Neural crest cell (in vitro differentiated cells): ENCODE data around the gene GRB14. TPM values are rescaled to one million over a fixed set of nuclear protein-coding genes. Genes with fewer than 3 reads are reported as not detected.

Experiments used
- DNase-seq: peaks from one replicate; pipeline ENCODE4 v3.0.0; 2021; ENCODE audit warnings: low read depth, mixed read lengths, low spot score
- H3K27ac Mint-ChIP-seq: one replicate; pipeline ENCODE4 v1.8.0; 2021; ENCODE audit warnings: mild to moderate bottlenecking, mixed read lengths; ENCODE audit not compliant: unreplicated experiment
- H3K27me3 Mint-ChIP-seq: 2 replicates; pipeline ENCODE4 v1.8.0; 2021; ENCODE audit warnings: low read depth, mild to moderate bottlenecking, mixed read lengths
- H3K36me3 Mint-ChIP-seq: 2 replicates; pipeline ENCODE4 v1.8.0; 2021; ENCODE audit warnings: low read depth, mild to moderate bottlenecking, mixed read lengths
- H3K4me1 Mint-ChIP-seq: 2 replicates; pipeline ENCODE4 v1.8.0; 2021; ENCODE audit warnings: mixed read lengths
- H3K4me3 Mint-ChIP-seq: one replicate; pipeline ENCODE4 v1.8.0; 2021; ENCODE audit warnings: mild to moderate bottlenecking, mixed read lengths
- H3K9me3 Mint-ChIP-seq: 2 replicates; pipeline ENCODE4 v1.8.0; 2021; ENCODE audit warnings: mixed read lengths
- total RNA-seq: library from RNA; stranded (reverse); gene quantifications from 2 replicates; pipeline ENCODE4 v1.2.1, GENCODE V29; 2021
- TF ChIP-seq, protein P1 (sequence below): fragments of 200-600 bp; sonication (generic); conservative IDR thresholded peaks from 2 replicates; pipeline ENCODE4 v1.5.0; 2021; ENCODE audit warnings: antibody characterized with exemption, mild to moderate bottlenecking

The GRB14 gene
- total RNA-seq, 1 donor from 2014 or later = 0.93 TPM

DNA sequence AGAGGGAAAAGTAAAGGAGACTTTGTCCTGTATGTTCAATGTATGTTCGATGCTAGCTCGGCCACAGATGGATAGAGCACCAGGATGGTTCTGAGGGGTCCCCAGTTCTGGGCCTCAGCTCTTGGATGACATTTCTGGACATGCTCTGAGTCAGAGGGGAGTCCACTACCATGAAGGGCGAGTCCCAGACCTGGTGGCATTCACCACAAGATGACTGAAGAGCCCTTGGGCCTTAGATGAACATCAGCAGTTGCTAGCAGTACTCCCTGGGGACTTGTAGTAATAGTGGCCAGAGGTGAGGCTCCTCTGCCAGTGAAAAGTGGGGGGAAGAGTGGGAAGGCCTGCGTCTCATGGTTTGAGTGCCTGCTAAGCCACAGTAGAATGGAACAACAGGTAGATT, 109.5 kb downstream of the GRB14 start:
- Mint-ChIP-seq H3K27ac (no peak overlapping the region), H3K4me1 (peaks cover 4% of the 10 kb centered on the region), H3K36me3 (peaks cover 12% of the 10 kb centered on the region), H3K9me3 (no peaks in the 10 kb centered on the region), H3K27me3 (no peaks in the 10 kb centered on the region), H3K4me3 (no peak overlapping the region)
- TF ChIP-seq, protein P1, sequence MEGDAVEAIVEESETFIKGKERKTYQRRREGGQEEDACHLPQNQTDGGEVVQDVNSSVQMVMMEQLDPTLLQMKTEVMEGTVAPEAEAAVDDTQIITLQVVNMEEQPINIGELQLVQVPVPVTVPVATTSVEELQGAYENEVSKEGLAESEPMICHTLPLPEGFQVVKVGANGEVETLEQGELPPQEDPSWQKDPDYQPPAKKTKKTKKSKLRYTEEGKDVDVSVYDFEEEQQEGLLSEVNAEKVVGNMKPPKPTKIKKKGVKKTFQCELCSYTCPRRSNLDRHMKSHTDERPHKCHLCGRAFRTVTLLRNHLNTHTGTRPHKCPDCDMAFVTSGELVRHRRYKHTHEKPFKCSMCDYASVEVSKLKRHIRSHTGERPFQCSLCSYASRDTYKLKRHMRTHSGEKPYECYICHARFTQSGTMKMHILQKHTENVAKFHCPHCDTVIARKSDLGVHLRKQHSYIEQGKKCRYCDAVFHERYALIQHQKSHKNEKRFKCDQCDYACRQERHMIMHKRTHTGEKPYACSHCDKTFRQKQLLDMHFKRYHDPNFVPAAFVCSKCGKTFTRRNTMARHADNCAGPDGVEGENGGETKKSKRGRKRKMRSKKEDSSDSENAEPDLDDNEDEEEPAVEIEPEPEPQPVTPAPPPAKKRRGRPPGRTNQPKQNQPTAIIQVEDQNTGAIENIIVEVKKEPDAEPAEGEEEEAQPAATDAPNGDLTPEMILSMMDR = no peak
- no peak for DNase-seq

DNA sequence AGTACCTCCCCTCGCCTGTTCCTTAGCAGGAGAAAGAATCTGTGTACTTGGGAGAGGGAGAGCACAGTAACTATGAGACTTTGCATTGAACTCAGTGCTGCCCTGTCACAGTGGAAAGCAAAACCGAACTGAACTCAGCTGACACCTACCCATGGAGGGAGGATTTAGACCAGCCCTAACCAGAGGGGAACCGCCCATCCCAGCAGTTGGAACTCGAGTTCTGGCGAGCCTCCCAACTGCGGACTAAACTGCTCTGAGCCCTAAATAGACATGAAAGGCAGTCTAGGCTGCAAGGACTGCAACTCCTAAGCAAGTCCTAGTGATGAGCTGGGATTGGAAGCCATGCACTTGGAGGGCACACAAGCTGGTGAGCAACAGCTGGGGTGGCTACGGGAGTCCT, 110.4 kb downstream of the GRB14 start:
- DNase-seq = no peak
- Mint-ChIP-seq H3K4me3 (no peak overlapping the region), H3K27me3 (no peaks in the 10 kb centered on the region), H3K36me3 (peaks cover 12% of the 10 kb centered on the region), H3K27ac (no peak overlapping the region), H3K4me1 (peaks cover 4% of the 10 kb centered on the region), H3K9me3 (no peaks in the 10 kb centered on the region)
- TF ChIP-seq, protein P1 = no peak

DNA sequence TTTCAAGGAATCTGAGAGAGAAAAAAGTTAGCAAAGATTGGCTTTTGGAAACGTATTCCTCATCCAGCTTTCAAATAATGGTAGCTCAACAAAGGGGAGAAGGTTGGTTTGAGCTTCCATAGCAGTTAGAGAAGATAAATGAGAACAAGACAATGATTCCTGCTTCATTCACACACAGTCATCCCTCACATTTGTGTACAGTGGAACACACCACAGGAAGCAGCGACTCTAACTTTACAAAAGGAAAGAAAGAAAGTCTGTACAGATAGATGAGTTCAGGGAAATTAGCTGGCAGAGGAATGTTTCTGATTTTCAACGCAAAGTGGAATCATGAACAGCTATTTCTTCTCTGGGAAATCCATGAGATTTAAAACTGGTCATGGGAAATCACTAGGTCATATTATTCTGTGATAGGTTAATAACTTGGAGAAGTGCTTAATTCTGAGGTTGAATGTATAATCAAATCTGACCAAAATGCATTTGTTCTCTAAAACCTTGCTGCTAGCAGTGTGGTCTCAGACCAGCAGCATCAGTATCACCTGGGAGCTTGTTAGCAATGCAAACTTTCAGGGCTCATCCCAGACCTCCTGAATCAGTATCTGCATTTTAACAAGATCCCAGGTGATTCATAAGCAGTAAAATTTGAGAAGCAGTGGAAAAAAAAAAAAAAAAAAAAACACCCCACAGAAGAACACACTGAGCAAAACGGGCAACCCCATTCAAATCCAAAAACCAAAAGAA, 112.0 kb downstream of the GRB14 start:
- no peak overlapping the region for H3K4me3 Mint-ChIP-seq

DNA sequence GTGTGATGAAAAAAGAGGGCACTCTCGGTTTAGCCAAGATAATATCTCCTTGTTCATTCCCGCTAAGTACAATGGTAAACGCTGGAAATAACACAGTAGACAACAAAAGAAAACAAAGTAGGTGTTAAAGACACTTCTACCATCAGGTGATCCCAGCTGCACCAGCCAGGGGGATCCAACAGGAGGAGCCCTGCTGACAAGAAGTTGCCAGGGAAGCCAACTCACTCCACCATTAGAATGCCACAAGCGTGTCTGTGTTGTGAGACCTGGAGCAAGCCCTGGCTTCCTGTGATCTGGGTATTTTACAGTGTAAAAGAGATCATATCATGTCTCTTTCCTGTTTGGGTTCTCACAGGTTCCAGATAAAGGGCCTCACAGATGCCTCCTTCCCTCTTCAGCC, 117.0 kb downstream of the GRB14 start:
- H3K9me3 Mint-ChIP-seq = no peaks in the 10 kb centered on the region
- H3K27ac Mint-ChIP-seq = no peak overlapping the region
- TF ChIP-seq, protein P1 = peak; percentile 47
- DNase-seq = no peak
- no peaks in the 10 kb centered on the region for H3K36me3 Mint-ChIP-seq
- no peak overlapping the region for H3K4me3 Mint-ChIP-seq
- peaks cover 3% of the 10 kb centered on the region for H3K4me1 Mint-ChIP-seq
- no peaks in the 10 kb centered on the region for H3K27me3 Mint-ChIP-seq

More for the DNA sequence above, 112.0 kb downstream of the GRB14 start:
- Mint-ChIP-seq H3K9me3 (no peaks in the 10 kb centered on the region), H3K27me3 (no peaks in the 10 kb centered on the region), H3K27ac (no peak overlapping the region), H3K36me3 (peaks cover 4% of the 10 kb centered on the region), H3K4me1 (peaks cover 4% of the 10 kb centered on the region)
- no peak for DNase-seq
- TF ChIP-seq, protein P1 = no peak

DNA sequence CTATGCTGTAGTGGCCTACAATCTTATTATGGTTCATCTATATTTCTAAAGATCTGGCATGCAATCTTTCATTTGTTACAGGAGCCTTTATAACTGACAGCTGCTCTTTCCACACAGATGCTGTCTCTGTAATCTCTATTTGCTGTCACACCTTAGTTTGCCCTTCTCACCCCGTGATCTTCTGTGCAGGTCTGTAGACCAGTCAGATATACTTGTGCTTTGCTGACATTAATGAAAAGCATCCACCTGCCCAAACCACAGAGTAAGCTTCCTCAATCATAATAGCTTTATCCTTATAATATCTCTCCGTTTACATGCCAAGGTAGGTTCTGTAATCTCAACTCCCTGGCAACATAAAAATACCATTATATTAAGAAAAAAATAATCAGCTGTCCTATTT, 122.4 kb downstream of the GRB14 start:
- no peak for DNase-seq
- Mint-ChIP-seq H3K9me3 (no peaks in the 10 kb centered on the region), H3K36me3 (no peaks in the 10 kb centered on the region), H3K27ac (no peak overlapping the region), H3K27me3 (no peaks in the 10 kb centered on the region), H3K4me1 (peaks cover 5% of the 10 kb centered on the region), H3K4me3 (no peak overlapping the region)
- TF ChIP-seq, protein P1 = no peak
